Measurements from ENCODE around the gene GIPR.

The GIPR gene

DNA sequence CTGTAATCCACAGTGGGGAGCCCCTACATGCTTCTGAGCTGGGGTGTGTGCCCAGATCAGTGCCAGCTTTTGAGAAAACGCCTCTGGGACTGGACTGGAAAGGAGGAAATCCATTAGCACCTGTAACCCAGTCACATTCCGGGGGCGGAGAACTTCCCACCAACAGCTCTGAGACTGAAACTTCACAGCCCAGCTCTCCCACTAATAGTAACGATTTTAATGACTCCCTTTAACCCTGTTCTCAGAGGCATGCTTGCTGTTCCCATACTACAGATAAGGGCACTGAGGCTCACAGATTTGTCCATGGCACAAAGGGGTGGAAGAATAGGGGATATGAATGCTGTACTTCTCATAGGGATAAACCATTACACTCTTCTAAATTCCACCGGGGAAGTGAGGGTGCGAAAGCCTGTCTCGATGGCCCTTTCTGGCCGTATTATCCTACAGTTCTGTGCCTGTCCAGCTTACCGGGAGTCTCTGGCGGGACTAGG, 61.8 kb downstream of the GIPR start:
- DNase-seq (ENCODE audit: extremely low read depth, insufficient read length) = no peak
- peaks cover 5% of the 10 kb centered on the region for H3K36me3 ChIP-seq (ENCODE audit: control insufficient read depth, insufficient read depth, low read length)
- no peak for TF ChIP-seq CTCF (IDR thresholded peaks at IDR 0.05; ENCODE audit: insufficient read depth, low read length, poor library complexity, severe bottlenecking)

DNA sequence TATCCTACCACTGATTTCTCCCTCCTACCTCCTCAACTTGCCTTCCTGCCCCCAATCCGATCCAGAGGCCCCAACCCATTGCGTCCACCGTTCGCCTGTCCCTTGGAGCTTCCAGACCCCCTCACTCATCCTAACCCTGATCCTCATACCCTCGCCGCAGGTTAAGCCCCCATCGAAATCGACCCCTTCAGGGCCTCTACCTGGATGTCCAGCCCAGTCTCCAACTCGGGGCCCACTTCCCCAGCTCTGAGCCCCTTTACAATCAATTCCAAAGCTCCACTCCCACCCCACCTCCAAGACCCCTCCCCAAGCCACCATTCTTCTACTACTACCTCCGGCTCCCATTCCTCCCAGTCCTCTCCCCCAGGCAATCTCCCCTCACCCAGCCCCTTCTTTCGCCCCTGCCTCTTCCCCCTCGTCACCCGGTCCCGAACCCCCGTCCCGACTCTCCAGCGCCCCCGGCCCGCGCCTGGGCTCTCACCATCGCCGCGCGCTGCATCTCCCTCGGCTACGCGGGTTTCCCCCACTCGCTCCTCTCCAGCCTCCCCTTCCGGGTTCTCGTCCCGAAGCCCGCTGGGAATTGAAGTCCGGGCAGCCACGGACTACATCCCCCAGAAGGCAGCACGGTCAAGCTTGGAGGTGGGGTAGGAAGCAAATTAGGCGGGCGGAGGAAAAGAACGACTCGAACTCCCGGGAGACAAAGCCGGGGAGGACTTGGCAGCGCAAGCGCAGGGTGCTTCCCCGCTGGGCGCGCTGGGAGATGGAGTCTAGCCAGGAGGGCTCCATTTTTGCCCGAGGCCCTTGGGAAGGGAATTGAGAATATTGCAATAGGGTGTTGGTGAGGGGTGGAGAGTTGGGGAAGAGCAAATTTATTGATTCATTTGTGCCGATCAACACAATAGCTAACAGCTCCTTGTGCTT, 62.6 kb downstream of the GIPR start, which contains the start of gene FBXO46:
Gene FBXO46, minus strand, starts transcription at position 529 of the 921 bp plus-strand sequence. CDS start 17,401 bp downstream, outside the sequence.
- H3K4me3 ChIP-seq (replicated peaks; ENCODE audit: low read depth, low read length) = peak within 1 kb of the TSS; percentile 87
- peak; percentile 89 for DNase-seq (ENCODE audit: extremely low read depth, insufficient read length)
- TF ChIP-seq CTCF (IDR thresholded peaks at IDR 0.05; ENCODE audit: insufficient read depth, low read length, poor library complexity, severe bottlenecking) = peak; percentile 40

More for the DNA sequence above, 61.8 kb downstream of the GIPR start:
- H3K27me3 ChIP-seq (replicated peaks; ENCODE audit: control insufficient read depth, insufficient read depth, low read length) = no peaks in the 10 kb centered on the region
- H3K4me3 ChIP-seq (replicated peaks; ENCODE audit: low read depth, low read length) = peak overlapping the region; percentile 87

More for the DNA sequence above, 62.6 kb downstream of the GIPR start, which contains the start of gene FBXO46:
- Histone ChIP-seq H3K36me3 (ENCODE audit: control insufficient read depth, insufficient read depth, low read length) (peaks cover 5% of the 10 kb centered on the region), H3K27me3 (replicated peaks; ENCODE audit: control insufficient read depth, insufficient read depth, low read length) (no peaks in the 10 kb centered on the region)

Data from GM06990 (cell line).